ENCODE results near the gene HTRA3. TPM values are rescaled to one million over a fixed set of nuclear protein-coding genes. Genes with fewer than 3 reads are reported as not detected.

Gene HTRA3
- total and polyA plus RNA-seq, 2 experiments from 2014 or later = 1.3 to 3.6 TPM

DNA sequence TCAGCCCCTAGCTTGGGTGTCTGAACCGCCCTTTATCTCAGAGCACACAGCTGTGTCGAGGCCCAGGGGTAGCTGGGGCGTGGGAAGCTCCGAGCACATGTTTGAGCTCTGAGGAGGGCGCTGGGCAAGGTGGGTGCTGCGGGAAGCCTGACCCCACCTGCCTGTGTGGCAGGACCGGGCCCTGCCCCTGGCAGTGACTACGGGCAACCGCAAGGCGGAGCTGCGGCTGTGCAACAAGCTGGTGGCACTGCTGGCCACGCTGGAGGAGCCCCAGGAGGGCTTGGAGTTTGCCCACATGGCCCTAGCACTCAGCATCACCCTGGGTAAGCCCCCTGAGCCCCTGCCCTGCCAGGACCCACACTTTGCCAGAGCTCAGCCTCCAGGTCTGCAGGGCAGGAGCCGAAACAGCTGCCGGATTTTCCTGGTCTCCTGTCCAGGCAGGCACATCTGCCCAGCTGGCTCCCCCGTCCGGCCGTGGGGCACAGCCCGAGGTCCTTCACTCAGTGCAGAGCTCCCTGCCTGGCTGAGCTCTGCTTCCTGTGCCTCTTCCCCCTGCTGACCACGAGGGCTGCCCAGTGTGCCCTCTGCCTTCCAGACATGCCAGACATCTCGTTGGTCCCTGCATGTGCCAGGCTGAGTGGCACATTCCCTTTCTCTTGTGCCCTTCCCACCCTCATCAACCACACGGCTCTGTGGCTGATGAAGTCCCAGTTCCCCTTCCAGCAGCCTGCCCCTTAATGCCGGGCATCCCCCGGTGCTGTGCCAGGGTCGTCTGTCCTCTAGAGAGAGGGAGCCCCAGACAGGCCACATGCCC lies 33.2 kb upstream of the HTRA3 start:
- Mint-ChIP-seq H3K4me3 (no peak overlapping the region), H3K27ac (no peak overlapping the region), H3K36me3 (ENCODE audit: low read depth) (no peaks in the 10 kb centered on the region), H3K27me3 (ENCODE audit: insufficient read depth, low read depth, poor library complexity) (peaks cover 1% of the 10 kb centered on the region), H3K9me3 (no peaks in the 10 kb centered on the region), H3K4me1 (no peaks in the 10 kb centered on the region)
- no peak for ATAC-seq
- Histone ChIP-seq H3K9me2 (ENCODE audit: insufficient read depth) (no peaks in the 10 kb centered on the region), H3K27ac (ENCODE audit: low read depth) (no peak overlapping the region), H4K20me1 (replicated peaks; ENCODE audit: insufficient read depth) (no peaks in the 10 kb centered on the region), H3K79me2 (replicated peaks; ENCODE audit: insufficient read depth) (no peaks in the 10 kb centered on the region), H3K27me3 (ENCODE audit: insufficient read depth) (no peaks in the 10 kb centered on the region), H2AFZ (no peak overlapping the region), H3K4me2 (no peak overlapping the region), H3K36me3 (ENCODE audit: insufficient read depth) (no peaks in the 10 kb centered on the region), H3K4me3 (no peak overlapping the region), H3F3A (replicated peaks; ENCODE audit: low read depth) (no peaks in the 10 kb centered on the region), H3K4me1 (ENCODE audit: insufficient read depth) (no peaks in the 10 kb centered on the region)
- no peak for DNase-seq (ENCODE audit: low spot score)
- TF ChIP-seq NANOG (IDR thresholded peaks at IDR 0.05; ENCODE audit: borderline replicate concordance) = no peak
- TF ChIP-seq, protein P1, sequence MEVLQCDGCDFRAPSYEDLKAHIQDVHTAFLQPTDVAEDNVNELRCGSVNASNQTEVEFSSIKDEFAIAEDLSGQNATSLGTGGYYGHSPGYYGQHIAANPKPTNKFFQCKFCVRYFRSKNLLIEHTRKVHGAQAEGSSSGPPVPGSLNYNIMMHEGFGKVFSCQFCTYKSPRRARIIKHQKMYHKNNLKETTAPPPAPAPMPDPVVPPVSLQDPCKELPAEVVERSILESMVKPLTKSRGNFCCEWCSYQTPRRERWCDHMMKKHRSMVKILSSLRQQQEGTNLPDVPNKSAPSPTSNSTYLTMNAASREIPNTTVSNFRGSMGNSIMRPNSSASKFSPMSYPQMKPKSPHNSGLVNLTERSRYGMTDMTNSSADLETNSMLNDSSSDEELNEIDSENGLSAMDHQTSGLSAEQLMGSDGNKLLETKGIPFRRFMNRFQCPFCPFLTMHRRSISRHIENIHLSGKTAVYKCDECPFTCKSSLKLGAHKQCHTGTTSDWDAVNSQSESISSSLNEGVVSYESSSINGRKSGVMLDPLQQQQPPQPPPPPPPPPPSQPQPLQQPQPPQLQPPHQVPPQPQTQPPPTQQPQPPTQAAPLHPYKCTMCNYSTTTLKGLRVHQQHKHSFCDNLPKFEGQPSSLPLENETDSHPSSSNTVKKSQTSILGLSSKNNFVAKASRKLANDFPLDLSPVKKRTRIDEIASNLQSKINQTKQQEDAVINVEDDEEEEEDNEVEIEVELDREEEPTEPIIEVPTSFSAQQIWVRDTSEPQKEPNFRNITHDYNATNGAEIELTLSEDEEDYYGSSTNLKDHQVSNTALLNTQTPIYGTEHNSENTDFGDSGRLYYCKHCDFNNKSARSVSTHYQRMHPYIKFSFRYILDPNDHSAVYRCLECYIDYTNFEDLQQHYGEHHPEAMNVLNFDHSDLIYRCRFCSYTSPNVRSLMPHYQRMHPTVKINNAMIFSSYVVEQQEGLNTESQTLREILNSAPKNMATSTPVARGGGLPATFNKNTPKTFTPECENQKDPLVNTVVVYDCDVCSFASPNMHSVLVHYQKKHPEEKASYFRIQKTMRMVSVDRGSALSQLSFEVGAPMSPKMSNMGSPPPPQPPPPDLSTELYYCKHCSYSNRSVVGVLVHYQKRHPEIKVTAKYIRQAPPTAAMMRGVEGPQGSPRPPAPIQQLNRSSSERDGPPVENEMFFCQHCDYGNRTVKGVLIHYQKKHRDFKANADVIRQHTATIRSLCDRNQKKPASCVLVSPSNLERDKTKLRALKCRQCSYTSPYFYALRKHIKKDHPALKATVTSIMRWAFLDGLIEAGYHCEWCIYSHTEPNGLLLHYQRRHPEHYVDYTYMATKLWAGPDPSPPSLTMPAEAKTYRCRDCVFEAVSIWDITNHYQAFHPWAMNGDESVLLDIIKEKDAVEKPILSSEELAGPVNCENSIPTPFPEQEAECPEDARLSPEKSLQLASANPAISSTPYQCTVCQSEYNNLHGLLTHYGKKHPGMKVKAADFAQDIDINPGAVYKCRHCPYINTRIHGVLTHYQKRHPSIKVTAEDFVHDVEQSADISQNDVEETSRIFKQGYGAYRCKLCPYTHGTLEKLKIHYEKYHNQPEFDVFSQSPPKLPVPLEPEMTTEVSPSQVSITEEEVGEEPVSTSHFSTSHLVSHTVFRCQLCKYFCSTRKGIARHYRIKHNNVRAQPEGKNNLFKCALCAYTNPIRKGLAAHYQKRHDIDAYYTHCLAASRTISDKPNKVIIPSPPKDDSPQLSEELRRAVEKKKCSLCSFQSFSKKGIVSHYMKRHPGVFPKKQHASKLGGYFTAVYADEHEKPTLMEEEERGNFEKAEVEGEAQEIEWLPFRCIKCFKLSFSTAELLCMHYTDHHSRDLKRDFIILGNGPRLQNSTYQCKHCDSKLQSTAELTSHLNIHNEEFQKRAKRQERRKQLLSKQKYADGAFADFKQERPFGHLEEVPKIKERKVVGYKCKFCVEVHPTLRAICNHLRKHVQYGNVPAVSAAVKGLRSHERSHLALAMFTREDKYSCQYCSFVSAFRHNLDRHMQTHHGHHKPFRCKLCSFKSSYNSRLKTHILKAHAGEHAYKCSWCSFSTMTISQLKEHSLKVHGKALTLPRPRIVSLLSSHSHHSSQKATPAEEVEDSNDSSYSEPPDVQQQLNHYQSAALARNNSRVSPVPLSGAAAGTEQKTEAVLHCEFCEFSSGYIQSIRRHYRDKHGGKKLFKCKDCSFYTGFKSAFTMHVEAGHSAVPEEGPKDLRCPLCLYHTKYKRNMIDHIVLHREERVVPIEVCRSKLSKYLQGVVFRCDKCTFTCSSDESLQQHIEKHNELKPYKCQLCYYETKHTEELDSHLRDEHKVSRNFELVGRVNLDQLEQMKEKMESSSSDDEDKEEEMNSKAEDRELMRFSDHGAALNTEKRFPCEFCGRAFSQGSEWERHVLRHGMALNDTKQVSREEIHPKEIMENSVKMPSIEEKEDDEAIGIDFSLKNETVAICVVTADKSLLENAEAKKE (CRISPR knock-in tag; IDR thresholded peaks at IDR 0.05) = no peak
- TF ChIP-seq, protein P2, sequence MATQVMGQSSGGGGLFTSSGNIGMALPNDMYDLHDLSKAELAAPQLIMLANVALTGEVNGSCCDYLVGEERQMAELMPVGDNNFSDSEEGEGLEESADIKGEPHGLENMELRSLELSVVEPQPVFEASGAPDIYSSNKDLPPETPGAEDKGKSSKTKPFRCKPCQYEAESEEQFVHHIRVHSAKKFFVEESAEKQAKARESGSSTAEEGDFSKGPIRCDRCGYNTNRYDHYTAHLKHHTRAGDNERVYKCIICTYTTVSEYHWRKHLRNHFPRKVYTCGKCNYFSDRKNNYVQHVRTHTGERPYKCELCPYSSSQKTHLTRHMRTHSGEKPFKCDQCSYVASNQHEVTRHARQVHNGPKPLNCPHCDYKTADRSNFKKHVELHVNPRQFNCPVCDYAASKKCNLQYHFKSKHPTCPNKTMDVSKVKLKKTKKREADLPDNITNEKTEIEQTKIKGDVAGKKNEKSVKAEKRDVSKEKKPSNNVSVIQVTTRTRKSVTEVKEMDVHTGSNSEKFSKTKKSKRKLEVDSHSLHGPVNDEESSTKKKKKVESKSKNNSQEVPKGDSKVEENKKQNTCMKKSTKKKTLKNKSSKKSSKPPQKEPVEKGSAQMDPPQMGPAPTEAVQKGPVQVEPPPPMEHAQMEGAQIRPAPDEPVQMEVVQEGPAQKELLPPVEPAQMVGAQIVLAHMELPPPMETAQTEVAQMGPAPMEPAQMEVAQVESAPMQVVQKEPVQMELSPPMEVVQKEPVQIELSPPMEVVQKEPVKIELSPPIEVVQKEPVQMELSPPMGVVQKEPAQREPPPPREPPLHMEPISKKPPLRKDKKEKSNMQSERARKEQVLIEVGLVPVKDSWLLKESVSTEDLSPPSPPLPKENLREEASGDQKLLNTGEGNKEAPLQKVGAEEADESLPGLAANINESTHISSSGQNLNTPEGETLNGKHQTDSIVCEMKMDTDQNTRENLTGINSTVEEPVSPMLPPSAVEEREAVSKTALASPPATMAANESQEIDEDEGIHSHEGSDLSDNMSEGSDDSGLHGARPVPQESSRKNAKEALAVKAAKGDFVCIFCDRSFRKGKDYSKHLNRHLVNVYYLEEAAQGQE (IDR thresholded peaks at IDR 0.05; ENCODE audit: unreplicated experiment) = no peak
